SK-N-SH (cell line): ENCODE results near the gene UNC119. TPM values are rescaled to one million over a fixed set of nuclear protein-coding genes. Genes with fewer than 3 reads are reported as not detected.
A peak's percentile ranks its signal among the peaks of the same experiment; 100 is the strongest.

Source experiments
- CTCF ChIA-PET: fragments of 300-600, 350-600 bp; formaldehyde crosslinking; extraction: SDS; loops from one replicate; lab custom pipeline; 2021; lab: Yijun Ruan, JAX
- POLR2A ChIA-PET: fragments of 350-600 bp; sonication (Branson Sonifier 250); formaldehyde crosslinking; extraction: SDS; loops from one replicate; lab custom pipeline; 2020; ENCODE audit warnings: antibody characterized with exemption, inconsistent platforms; lab: Yijun Ruan, JAX
- DNase-seq: peaks from one replicate; pipeline ENCODE4 v3.0.0; 2012
- H2AFZ ChIP-seq: fragments of 200-600 bp; sonication (generic); 2 replicates; pipeline ENCODE4 v1.8.1; 2016; ENCODE audit warnings: antibody characterized with exemption, mild to moderate bottlenecking, low read depth
- H3F3A ChIP-seq: fragments of 200-600 bp; sonication (generic); replicated peaks from 2 replicates; pipeline ENCODE3; 2016; ENCODE audit warnings: antibody characterized with exemption, mild to moderate bottlenecking; ENCODE audit not compliant: insufficient read depth
- H3K27ac ChIP-seq, 2 experiments: fragments of 200-500 bp in 1 of 2; fragments of 200-600 bp in 1 of 2; sonication (Bioruptor generic) in 1 of 2; sonication (generic), shearing (Covaris generic) in 1 of 2; 2 replicates each; pipeline versions ENCODE4 v1.5.1 to v1.6.1; 2014 to 2016; ENCODE audit warnings: low read depth in 2 of 2, inconsistent platforms in 1 of 2, low read length in 1 of 2, mild to moderate bottlenecking in 1 of 2, mixed read lengths in 1 of 2
- H3K27me3 ChIP-seq: fragments of 200-600 bp; sonication (generic), shearing (Covaris generic); 2 replicates; pipeline ENCODE4 v1.6.1; 2016; ENCODE audit warnings: mixed run types; ENCODE audit not compliant: insufficient read depth
- H3K36me3 ChIP-seq, 2 experiments: fragments of 200-500 bp in 1 of 2; fragments of 200-600 bp in 1 of 2; sonication (Bioruptor generic) in 1 of 2; sonication (generic) in 1 of 2; replicated peaks in 1 of 2; 2 replicates each; pipeline versions ENCODE3 to v1.5.1; 2014 to 2016; ENCODE audit warnings: low read length in 1 of 2, mild to moderate bottlenecking in 1 of 2; ENCODE audit not compliant: insufficient read depth in 2 of 2, control insufficient read depth in 1 of 2
- H3K4me1 ChIP-seq, 2 experiments: fragments of 200-500 bp in 1 of 2; fragments of 200-600 bp in 1 of 2; sonication (Bioruptor generic) in 1 of 2; sonication (generic), shearing (Covaris generic) in 1 of 2; 2 replicates each; pipeline versions ENCODE4 v1.5.1 to v1.6.1; 2014 to 2016; ENCODE audit warnings: low read depth in 1 of 2, low read length in 1 of 2, mixed run types in 1 of 2; ENCODE audit not compliant: insufficient read depth in 2 of 2, control insufficient read depth in 1 of 2
- H3K4me2 ChIP-seq: fragments of 200-600 bp; sonication (generic), shearing (Covaris generic); 2 replicates; pipeline ENCODE4 v1.6.1; 2017; ENCODE audit warnings: mixed run types
- H3K4me3 ChIP-seq, 2 experiments: fragments of 200-500 bp in 1 of 2; fragments of 200-600 bp in 1 of 2; sonication (Bioruptor generic) in 1 of 2; sonication (generic), shearing (Covaris generic) in 1 of 2; 2 replicates each; pipeline versions ENCODE4 v1.5.1 to v1.8.1; 2014 to 2016; ENCODE audit warnings: low read depth in 2 of 2, inconsistent platforms in 1 of 2, low read length in 1 of 2, mild to moderate bottlenecking in 1 of 2, mixed read lengths in 1 of 2, moderate library complexity in 1 of 2
- H3K79me2 ChIP-seq: fragments of 200-600 bp; sonication (generic); 2 replicates; pipeline ENCODE4 v1.8.1; 2017; ENCODE audit warnings: mild to moderate bottlenecking; ENCODE audit not compliant: insufficient read depth
- H3K9ac ChIP-seq: fragments of 200-600 bp; sonication (generic); 2 replicates; pipeline ENCODE4 v1.6.1; 2017; ENCODE audit warnings: mixed run types
- H3K9me2 ChIP-seq: fragments of 200-600 bp; sonication (generic); 2 replicates; pipeline ENCODE4 v1.6.1; 2017; ENCODE audit warnings: mixed run types
- H3K9me3 ChIP-seq: fragments of 200-600 bp; sonication (generic); 2 replicates; pipeline ENCODE4 v1.6.1; 2017; ENCODE audit warnings: mixed run types, mild to moderate bottlenecking, moderate library complexity
- H4K20me1 ChIP-seq: fragments of 200-600 bp; sonication (generic); 2 replicates; pipeline ENCODE4 v1.6.1; 2017; ENCODE audit warnings: mild to moderate bottlenecking, mixed run types; ENCODE audit not compliant: insufficient read depth
- CHD2 ChIP-seq: fragments of 150-350 bp; IDR thresholded peaks from 2 replicates; pipeline ENCODE4 v1.6.1; 2018; ENCODE audit warnings: low read length; ENCODE audit not compliant: partially characterized antibody
- FOXJ3 ChIP-seq: sonication (generic); formaldehyde crosslinking; IDR thresholded peaks from 2 replicates; pipeline ENCODE4 v1.5.1; 2020; ENCODE audit warnings: mild to moderate bottlenecking, missing genetic modification reagents
- IRF3 ChIP-seq: fragments of 150-350 bp; IDR thresholded peaks from 2 replicates; pipeline ENCODE4 v1.6.1; 2016; ENCODE audit warnings: mild to moderate bottlenecking, low read depth, low read length
- JUND ChIP-seq: IDR thresholded peaks from 2 replicates; pipeline ENCODE4 v1.4.0; 2012
- MAX ChIP-seq: IDR thresholded peaks from 2 replicates; pipeline ENCODE4 v1.4.0; 2012; ENCODE audit warnings: low read depth
- MEF2A ChIP-seq: IDR thresholded peaks from 2 replicates; pipeline ENCODE4 v1.4.0; 2012; ENCODE audit warnings: low read depth, borderline replicate concordance
- MXI1 ChIP-seq: IDR thresholded peaks from 2 replicates; pipeline ENCODE4 v1.6.1; 2012; ENCODE audit warnings: mild to moderate bottlenecking, low read depth, low read length, improper control_type of control experiment
- NRF1 ChIP-seq: IDR thresholded peaks from 2 replicates; pipeline ENCODE4 v1.6.1; 2012; ENCODE audit warnings: low read depth, mild to moderate bottlenecking, low read length
- POLR2AphosphoS5 ChIP-seq: IDR thresholded peaks from 2 replicates; pipeline ENCODE4 v1.6.1; 2012; ENCODE audit warnings: low read depth, low read length
- RCOR1 ChIP-seq: fragments of 150-350 bp; IDR thresholded peaks from 2 replicates; pipeline ENCODE4 v1.6.1; 2017; ENCODE audit warnings: antibody characterized with exemption, low read length
- REST ChIP-seq: IDR thresholded peaks from 2 replicates; pipeline ENCODE4 v1.6.1; 2012; ENCODE audit warnings: mild to moderate bottlenecking, low read depth, low read length, moderate library complexity
- RFX5 ChIP-seq: IDR thresholded peaks from 2 replicates; pipeline ENCODE4 v1.6.1; 2012; ENCODE audit warnings: mild to moderate bottlenecking, improper control_type of control experiment, low read length
- SIN3A ChIP-seq: IDR thresholded peaks from 2 replicates; pipeline ENCODE4 v1.6.1; 2012; ENCODE audit warnings: low read depth, mild to moderate bottlenecking, low read length, moderate library complexity, borderline replicate concordance
- TAF1 ChIP-seq: IDR thresholded peaks from 2 replicates; pipeline ENCODE4 v1.6.1; 2012; ENCODE audit warnings: low read depth, mild to moderate bottlenecking, low read length, moderate library complexity, borderline replicate concordance
- YY1 ChIP-seq: IDR thresholded peaks from 2 replicates; pipeline ENCODE4 v1.4.0; 2012; ENCODE audit warnings: low read depth, mild to moderate bottlenecking
- WGBS: methylation state at CpG from one replicate; pipeline ENCODE4 v1.1.6; 2017; ENCODE audit warnings: low lambda C conversion rate; 5-methylcytosine and 5-hydroxymethylcytosine counted together
- polyA plus RNA-seq, 3 experiments: library from polyadenylated mRNA; depleted of rRNA; stranded (reverse); fragments of >200 nt; gene quantifications; 2 replicates each; pipeline ENCODE4 v1.2.3, GENCODE V29; 2012
- TF ChIP-seq, protein P1 (sequence below): IDR thresholded peaks from 2 replicates; pipeline ENCODE4; 2012

The UNC119 gene
- polyA plus RNA-seq, 1 of the 3 experiments (the other 2 are of a cell fraction) = 89.9 TPM

DNA sequence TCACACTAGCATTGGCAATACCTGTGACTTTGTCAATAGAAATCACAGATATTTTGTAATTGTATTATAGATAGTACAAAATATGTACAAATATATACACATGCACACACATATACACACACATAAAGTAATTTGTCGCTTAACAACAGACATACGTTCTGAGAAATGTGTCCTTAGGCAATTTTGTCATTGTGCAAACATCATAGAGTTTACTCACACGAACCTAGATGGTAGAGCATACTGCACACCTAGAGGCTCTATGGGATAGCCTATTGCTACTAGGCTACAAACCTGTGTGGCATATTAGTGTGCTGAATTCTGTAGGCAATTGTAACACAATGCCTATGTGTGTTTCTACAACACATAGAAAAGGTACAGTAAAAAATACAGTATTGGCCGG lies 11.0 kb downstream of the UNC119 start:
- Histone ChIP-seq H3K27ac (no peak overlapping the region), H3F3A (no peaks in the 10 kb centered on the region), H3K9ac (no peak overlapping the region), H3K9me3 (no peaks in the 10 kb centered on the region), H3K9me2 (no peaks in the 10 kb centered on the region), H3K4me2 (no peak overlapping the region), H4K20me1 (no peaks in the 10 kb centered on the region), H3K36me3 (peaks cover 0 to 2% of the 10 kb centered on the region in 2 experiments), H3K27me3 (no peaks in the 10 kb centered on the region), H3K79me2 (no peaks in the 10 kb centered on the region), H3K4me1 (no peaks in the 10 kb centered on the region), H2AFZ (0 out of 2 replicates have a peak overlapping the region, but pooled peaks have one; percentile 3), H3K4me3 (no peak overlapping the region)
- 76% methylated on average over 4 of the region's 4 CpGs for WGBS
- ChIA-PET POLR2A (no interaction called here), CTCF (interaction anchor here (0.8 to 7.9 kb wide), 21 partner anchors 9 to 136 kb away, joined by 3 to 117 read pairs (median 5); partner anchors contain the start of genes ALDOC and UNC119)
- DNase-seq = no peak
- TF ChIP-seq FOXJ3 (CRISPR knock-in tag) = no peak
- no peak for TF ChIP-seq POLR2AphosphoS5
- no peak for TF ChIP-seq MEF2A
- no peak for TF ChIP-seq CHD2
- no peak for TF ChIP-seq RFX5
- no peak for TF ChIP-seq YY1
- TF ChIP-seq MAX = no peak
- TF ChIP-seq MXI1 = no peak
- no peak for TF ChIP-seq JUND
- TF ChIP-seq SIN3A = no peak
- no peak for TF ChIP-seq IRF3
- TF ChIP-seq NRF1 = no peak
- TF ChIP-seq RCOR1 = no peak
- no peak for TF ChIP-seq REST
- TF ChIP-seq TAF1 = no peak
- TF ChIP-seq, protein P1, sequence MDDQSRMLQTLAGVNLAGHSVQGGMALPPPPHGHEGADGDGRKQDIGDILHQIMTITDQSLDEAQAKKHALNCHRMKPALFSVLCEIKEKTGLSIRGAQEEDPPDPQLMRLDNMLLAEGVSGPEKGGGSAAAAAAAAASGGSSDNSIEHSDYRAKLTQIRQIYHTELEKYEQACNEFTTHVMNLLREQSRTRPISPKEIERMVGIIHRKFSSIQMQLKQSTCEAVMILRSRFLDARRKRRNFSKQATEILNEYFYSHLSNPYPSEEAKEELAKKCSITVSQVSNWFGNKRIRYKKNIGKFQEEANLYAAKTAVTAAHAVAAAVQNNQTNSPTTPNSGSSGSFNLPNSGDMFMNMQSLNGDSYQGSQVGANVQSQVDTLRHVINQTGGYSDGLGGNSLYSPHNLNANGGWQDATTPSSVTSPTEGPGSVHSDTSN = no peak
